Right lobe of liver (tissue), 4 donors: ENCODE measurements around the gene PGP.

Experiments
- POLR2A ChIP-seq: fragments of 450-650 bp; IDR thresholded peaks from one replicate; pipeline ENCODE4 v1.6.1; 2017; ENCODE audit warnings: antibody characterized with exemption, mild to moderate bottlenecking
- TF ChIP-seq, protein P1 (sequence below), 4 donors: fragments of 200-600 bp in 3 of 4; fragments of 450-650 bp in 1 of 4; IDR thresholded peaks; one replicate each; pipeline versions ENCODE4 v1.5.1 to v1.8.0; 2016 to 2022; ENCODE audit warnings: antibody characterized with exemption in 4 of 4, mild to moderate bottlenecking in 2 of 4
- donor health status: DM: no; HTN: no; CAD: no.
- donor health status: DM: no; HTN: no; CAD: no.
- donor health status: DM: no; HTN: yes; CAD: no.

DNA sequence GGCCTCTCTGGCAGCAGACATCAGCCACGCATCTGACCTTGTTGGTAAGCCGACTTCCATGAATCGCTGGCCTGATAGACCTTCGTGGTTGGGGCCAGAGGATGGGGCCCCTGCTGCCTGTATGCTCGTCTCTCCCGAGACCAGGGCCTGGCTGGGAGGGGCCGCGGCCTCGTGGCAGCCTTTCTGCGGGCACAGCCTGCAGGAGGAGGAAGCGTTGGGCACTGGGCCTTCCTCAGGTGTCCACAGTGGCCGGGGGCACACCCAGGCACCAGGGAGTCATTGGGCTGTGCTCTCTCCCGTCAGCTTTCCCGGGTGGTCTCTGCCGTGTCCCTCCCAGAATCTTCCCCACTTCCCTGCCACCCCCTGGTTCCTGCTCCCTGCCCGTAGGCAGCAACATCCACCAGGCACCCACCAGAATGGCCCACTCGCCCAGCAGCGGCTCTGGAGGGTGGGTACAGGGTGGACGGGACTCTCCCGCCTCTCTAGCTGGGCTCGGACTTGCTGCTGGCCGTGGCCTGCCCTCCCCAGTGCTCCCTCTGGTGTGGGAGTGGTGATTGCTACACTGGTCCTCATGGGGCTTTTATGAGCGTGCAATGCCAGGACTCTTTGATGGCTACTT, 15.1 kb upstream of the PGP start:
- TF ChIP-seq, protein P1, sequence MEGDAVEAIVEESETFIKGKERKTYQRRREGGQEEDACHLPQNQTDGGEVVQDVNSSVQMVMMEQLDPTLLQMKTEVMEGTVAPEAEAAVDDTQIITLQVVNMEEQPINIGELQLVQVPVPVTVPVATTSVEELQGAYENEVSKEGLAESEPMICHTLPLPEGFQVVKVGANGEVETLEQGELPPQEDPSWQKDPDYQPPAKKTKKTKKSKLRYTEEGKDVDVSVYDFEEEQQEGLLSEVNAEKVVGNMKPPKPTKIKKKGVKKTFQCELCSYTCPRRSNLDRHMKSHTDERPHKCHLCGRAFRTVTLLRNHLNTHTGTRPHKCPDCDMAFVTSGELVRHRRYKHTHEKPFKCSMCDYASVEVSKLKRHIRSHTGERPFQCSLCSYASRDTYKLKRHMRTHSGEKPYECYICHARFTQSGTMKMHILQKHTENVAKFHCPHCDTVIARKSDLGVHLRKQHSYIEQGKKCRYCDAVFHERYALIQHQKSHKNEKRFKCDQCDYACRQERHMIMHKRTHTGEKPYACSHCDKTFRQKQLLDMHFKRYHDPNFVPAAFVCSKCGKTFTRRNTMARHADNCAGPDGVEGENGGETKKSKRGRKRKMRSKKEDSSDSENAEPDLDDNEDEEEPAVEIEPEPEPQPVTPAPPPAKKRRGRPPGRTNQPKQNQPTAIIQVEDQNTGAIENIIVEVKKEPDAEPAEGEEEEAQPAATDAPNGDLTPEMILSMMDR (IDR thresholded peaks at IDR 0.05) = no peak
- TF ChIP-seq POLR2A = no peak
